GM18505 (cell line): Measurements from ENCODE around the gene CFAP410.
"Not testable (repeated sequence)": the region's sequence is repeated elsewhere in the genome, so short reads cannot be mapped to it uniquely, and the experiment has no call there.

Source experiments
- ATAC-seq: cut with Tn5 transposase; IDR thresholded peaks from one replicate; pipeline ENCODE4 v1.9.1; 2021; ENCODE audit not compliant: unreplicated experiment
- POLR2A ChIP-seq: IDR thresholded peaks from 4 replicates; pipeline ENCODE4 v1.6.1; 2011; ENCODE audit warnings: borderline replicate concordance; ENCODE audit not compliant: insufficient read depth, insufficient read length; ENCODE audit errors: extremely low read depth

The CFAP410 gene

GRCh38 chr21:44304011-44304616 lies 35.1 kb downstream of the CFAP410 start:
- no peak for TF ChIP-seq POLR2A
- ATAC-seq: no peak

DNA sequence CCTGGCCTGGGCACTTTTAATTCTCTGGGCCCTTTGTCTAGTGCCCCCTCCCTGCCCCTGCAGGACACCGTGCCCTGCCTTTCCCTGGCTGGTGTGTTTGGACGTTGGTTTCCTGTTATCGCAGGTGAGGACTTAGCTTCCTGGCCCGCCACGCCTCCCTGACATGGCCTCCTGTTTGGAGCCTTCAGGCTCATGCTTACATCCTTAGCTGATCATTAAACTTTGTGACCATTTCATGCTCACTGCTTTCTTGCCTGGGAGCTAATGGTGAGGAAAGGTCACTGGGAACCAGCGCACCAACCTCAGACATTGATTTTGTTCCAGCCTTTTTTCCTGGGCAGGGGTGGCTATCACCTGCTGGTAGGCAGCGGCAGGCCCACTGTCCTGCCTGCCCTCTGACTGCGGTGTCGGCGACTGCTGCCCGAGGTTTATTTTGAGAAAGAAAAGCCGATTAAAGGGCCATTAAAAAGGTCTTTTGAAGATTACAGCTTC lies 35.7 kb downstream of the CFAP410 start:
- ATAC-seq: no peak
- TF ChIP-seq POLR2A: peak; percentile 17

GRCh38 chr21:44302573-44303401 lies 36.4 kb downstream of the CFAP410 start:
- ATAC-seq: not testable (repeated sequence)

DNA sequence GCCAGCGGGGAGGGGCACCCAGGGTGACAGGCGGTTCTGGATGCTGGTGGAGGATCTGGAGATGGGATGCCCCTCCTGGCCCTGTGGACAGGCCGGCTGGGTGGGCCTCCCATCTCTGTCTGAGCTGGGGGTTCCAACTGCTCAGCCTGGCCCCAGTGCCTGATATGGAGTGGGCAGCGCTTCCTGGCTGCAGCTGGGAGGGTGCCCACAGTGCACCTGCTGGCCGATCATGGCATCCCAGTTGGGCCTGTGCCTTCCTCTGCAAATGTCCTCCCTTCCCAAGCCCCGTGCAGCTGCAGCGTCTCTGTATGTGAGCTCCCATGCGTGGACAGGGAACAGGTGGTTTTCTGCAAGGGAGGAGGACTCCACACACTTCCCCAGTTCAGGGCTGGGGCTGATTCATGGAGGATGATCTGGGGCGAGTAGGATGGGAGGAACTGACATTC lies 37.2 kb downstream of the CFAP410 start:
- ATAC-seq: no peak
- no peak for TF ChIP-seq POLR2A

DNA sequence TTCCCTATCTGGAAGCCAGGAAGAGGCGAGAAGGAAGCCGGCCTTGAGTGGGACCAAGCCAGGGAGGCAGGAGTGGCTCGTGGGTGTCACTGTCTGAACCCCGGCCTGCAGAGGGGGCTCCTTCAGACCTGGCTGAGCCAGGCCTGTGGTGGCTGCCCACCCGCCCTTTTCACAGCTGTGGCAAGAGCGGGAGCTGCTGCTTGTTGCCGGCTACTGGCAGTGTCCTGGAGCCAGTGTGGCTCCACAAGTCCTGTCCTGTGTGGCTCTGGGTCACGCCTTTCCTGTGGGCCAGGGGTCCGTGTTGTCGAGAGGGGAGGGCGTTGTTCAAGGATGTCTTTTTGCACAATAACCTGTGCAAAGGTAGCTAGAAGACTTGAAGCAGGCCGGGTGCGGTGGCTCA lies 38.0 kb downstream of the CFAP410 start:
- ATAC-seq: no peak
- no peak for TF ChIP-seq POLR2A

DNA sequence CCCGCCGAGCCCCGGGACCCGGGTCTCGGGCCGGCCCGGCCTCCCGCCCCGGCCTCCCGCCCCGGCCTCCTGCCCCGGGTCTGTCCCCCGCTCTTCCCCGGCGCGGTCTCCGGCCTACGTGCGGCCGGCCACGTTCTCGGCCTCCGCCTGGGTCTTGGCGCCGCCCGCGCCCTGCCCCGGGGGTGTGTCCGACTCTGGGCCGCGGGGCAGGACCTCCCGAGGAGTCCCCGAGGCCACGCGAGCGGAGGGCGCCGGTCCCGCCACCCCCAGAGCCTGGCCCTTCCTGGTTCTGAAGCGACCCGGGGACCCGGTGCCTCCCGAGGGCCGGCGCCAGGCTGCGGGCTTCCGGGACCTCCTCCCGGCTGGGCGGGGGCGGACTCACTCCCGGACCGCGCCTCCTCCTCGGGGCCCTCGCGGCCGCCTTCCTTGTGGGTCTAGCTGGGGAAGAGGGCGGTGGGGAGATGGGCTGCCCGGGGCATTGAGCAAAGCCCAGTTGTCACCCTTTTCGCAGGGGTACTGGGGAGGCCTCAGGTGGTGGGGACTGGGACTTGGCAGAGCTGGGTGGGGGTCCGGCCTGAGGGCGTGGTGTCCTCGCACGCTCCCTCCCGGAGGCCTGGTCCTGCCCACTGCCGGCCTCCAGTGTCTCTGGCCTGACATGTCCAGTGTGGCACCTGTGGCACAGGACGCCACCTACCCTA lies 38.8 kb downstream of the CFAP410 start:
- peak; percentile 24 for ATAC-seq
- TF ChIP-seq POLR2A: peak; percentile 39

DNA sequence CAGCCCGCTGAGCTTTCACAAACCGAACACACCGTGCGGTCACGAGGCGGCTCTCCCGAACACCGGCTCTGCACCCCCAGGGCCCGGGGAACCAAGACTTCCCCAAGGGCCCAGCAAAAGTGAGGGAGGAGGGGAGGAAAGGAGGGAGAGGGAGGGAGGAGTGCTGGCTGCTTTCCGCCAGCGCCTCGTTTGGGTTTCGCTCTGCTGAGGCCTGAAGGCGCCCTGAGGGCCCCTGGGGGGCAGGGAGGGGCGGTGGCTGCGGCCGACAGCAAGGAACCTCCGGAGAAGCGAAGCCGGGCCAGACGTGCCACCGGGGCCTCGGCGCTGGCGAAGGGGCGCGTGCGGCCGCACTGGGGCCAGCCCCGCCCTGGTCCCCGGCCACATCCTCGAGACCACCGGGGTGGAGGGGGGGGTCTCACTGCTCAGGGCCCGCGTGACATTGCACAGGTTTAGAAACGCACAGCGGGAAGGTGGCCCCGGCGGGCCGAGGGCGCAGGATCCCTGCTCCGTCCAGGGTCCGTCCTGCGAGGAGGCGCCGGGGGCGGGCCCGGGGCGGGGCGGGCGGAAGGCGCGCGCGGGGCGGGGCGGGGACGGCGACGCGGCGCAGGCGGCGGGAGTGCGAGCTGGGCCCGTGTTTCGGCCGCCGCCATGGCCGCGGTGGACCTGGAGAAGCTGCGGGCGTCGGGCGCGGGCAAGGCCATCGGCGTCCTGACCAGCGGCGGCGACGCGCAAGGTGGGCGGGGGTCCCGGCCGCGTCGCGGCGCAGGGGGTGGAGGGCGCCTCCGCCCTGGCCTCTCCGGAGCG lies 39.5 kb downstream of the CFAP410 start, which contains the start of gene PFKL:
TSS of gene PFKL (plus strand) at position 596 of the 804 bp plus-strand sequence. CDS start at position 649, 53 bp downstream.
- peak; percentile 64 for TF ChIP-seq POLR2A
- ATAC-seq: peak; percentile 53

GRCh38 chr21:44299085-44299457 lies 40.1 kb downstream of the CFAP410 start:
- no peak for TF ChIP-seq POLR2A
- no peak for ATAC-seq

- ATAC-seq: no peak
- no peak for TF ChIP-seq POLR2A
Observed at GRCh38 chr21:44298301-44298700, 40.9 kb downstream of the CFAP410 start.

DNA sequence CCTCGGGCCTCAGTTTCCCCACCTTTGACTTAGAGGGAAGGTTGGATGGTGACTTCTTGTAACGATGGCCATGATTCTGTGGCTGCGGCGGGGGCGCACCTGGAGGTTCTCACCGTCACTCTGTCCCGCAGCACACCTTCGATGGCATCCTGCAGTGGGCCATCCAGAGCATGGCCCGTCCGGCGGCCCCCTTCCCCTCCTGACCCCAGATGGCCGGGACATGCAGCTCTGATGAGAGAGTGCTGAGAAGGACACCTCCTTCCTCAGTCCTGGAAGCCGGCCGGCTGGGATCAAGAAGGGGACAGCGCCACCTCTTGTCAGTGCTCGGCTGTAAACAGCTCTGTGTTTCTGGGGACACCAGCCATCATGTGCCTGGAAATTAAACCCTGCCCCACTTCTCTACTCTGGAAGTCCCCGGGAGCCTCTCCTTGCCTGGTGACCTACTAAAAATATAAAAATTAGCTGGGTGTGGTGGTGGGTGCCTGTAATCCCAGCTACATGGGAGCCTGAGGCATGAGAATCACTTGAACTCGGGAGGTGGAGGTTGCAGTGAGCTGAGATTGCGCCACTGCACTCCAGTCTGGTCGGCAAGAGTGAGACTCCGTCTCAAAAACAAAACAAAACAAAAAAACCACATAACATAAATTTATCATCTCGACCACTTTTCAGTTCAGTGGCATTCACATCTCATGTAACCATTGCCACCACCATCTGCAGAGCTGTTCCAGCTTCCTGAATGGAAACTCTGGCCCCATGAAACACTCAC lies 41.5 kb downstream of the CFAP410 start:
- no peak for TF ChIP-seq POLR2A
- ATAC-seq: no peak

DNA sequence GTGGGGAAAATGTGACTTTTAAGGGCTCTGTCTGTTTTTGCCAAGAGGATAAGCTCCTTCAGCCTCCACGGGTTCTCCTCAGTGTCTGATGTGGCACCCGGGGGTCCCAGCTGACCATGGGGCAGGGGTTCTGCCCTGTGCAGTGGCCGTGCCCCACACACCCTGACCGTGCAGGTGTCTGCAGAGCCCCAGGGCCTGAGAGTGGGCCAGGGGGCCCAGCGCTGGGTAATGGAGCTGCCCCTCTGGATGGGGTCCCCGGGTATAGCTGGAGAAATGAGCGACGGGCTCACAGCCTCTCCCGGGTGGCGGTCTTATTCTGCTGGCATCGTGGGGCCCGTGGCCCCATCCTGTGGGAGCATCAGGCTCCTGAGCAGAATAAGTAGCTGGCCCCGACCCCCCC lies 42.3 kb downstream of the CFAP410 start:
- no peak for ATAC-seq
- TF ChIP-seq POLR2A: no peak

DNA sequence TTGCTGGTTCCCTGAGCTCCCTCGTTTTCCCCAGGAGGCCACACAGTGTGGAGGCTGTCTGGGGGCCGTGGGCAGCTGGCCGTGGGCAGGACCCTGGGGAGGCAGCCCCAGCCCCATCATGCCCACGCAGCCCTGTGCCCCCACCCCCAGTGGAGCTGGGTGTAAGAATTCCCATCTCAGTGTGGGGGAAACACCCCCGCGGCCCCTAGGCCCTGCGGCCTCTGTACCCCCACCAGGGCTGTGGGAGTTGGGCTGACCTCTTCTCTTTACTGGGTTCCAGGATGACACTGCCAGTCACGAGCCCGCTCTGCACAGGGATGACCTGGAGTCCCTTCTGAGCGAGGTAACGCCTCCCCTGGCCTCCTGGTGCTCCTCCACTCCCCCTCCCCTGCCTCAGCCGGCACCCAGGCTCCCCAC lies 43.1 kb downstream of the CFAP410 start:
- no peak for TF ChIP-seq POLR2A
- ATAC-seq: no peak
